Nephron progenitor cell (in vitro differentiated cells): Measurements from ENCODE around the gene NCOA7.
"Not testable (repeated sequence)": the region's sequence is repeated elsewhere in the genome, so short reads cannot be mapped to it uniquely, and the experiment has no call there.

ENCODE experiments used
- DNase-seq: peaks from one replicate; pipeline ENCODE4 v3.0.0; 2021
- H3K27ac Mint-ChIP-seq: 2 replicates; pipeline ENCODE4 v1.8.0; 2021; ENCODE audit warnings: mild to moderate bottlenecking, moderate library complexity, mixed read lengths
- H3K27me3 Mint-ChIP-seq: 2 replicates; pipeline ENCODE4 v1.8.0; 2021; ENCODE audit warnings: mild to moderate bottlenecking, low read depth, mixed read lengths; ENCODE audit not compliant: poor library complexity
- H3K36me3 Mint-ChIP-seq: 2 replicates; pipeline ENCODE4 v1.8.0; 2021; ENCODE audit warnings: low read depth, mixed read lengths
- H3K4me1 Mint-ChIP-seq: 2 replicates; pipeline ENCODE4 v1.8.0; 2021; ENCODE audit warnings: mixed read lengths
- H3K4me3 Mint-ChIP-seq: 2 replicates; pipeline ENCODE4 v1.8.0; 2021; ENCODE audit warnings: mild to moderate bottlenecking, moderate library complexity, mixed read lengths
- H3K9me3 Mint-ChIP-seq: 2 replicates; pipeline ENCODE4 v1.8.0; 2021; ENCODE audit warnings: mild to moderate bottlenecking, moderate library complexity, mixed read lengths
- CTCF ChIP-seq: fragments of 200-600 bp; sonication (generic); IDR thresholded peaks from 2 replicates; pipeline ENCODE4 v1.5.0; 2021; ENCODE audit warnings: antibody characterized with exemption

Gene NCOA7

GRCh38 chr6:125930765-125931418 is 140.1 kb downstream of the NCOA7 start:
- Mint-ChIP-seq H3K4me3 (no peak overlapping the region), H3K27me3 (peaks cover 3% of the 10 kb centered on the region), H3K9me3 (peaks cover 4% of the 10 kb centered on the region), H3K27ac (no peak overlapping the region), H3K4me1 (peaks cover 13% of the 10 kb centered on the region), H3K36me3 (peaks cover 17% of the 10 kb centered on the region)
- DNase-seq = no peak
- TF ChIP-seq CTCF = no peak

- Mint-ChIP-seq H3K4me1 (peaks cover 13% of the 10 kb centered on the region), H3K36me3 (peaks cover 17% of the 10 kb centered on the region), H3K27me3 (peaks cover 9% of the 10 kb centered on the region), H3K9me3 (peaks cover 10% of the 10 kb centered on the region), H3K4me3 (no peak overlapping the region), H3K27ac (no peak overlapping the region)
- no peak for TF ChIP-seq CTCF
- no peak for DNase-seq
These were observed 141.1 kb downstream of the NCOA7 start for GRCh38 chr6:125931733-125932450.

- TF ChIP-seq CTCF = no peak
- H3K36me3 Mint-ChIP-seq = peaks cover 17% of the 10 kb centered on the region
- DNase-seq = no peak
- no peak overlapping the region for H3K4me3 Mint-ChIP-seq
- peaks cover 10% of the 10 kb centered on the region for H3K9me3 Mint-ChIP-seq
- peaks cover 9% of the 10 kb centered on the region for H3K27me3 Mint-ChIP-seq
- H3K4me1 Mint-ChIP-seq = peaks cover 13% of the 10 kb centered on the region
- H3K27ac Mint-ChIP-seq = no peak overlapping the region
These were observed 141.7 kb downstream of the NCOA7 start for GRCh38 chr6:125932451-125932795.

- peaks cover 10% of the 10 kb centered on the region for H3K9me3 Mint-ChIP-seq
- H3K27ac Mint-ChIP-seq, DNase-seq, H3K4me3 Mint-ChIP-seq: not testable (repeated sequence)
- peaks cover 11% of the 10 kb centered on the region for H3K36me3 Mint-ChIP-seq
- H3K27me3 Mint-ChIP-seq = peaks cover 12% of the 10 kb centered on the region
- peaks cover 12% of the 10 kb centered on the region for H3K4me1 Mint-ChIP-seq
These were observed 144.8 kb downstream of the NCOA7 start for GRCh38 chr6:125935520-125935919.

GRCh38 chr6:125939026-125939425 is 148.3 kb downstream of the NCOA7 start:
- Mint-ChIP-seq H3K9me3 (peaks cover 6% of the 10 kb centered on the region), H3K36me3 (no peaks in the 10 kb centered on the region), H3K4me3 (no peak overlapping the region), H3K4me1 (peaks cover 12% of the 10 kb centered on the region), H3K27ac (peak overlapping the region; percentile 4), H3K27me3 (peaks cover 16% of the 10 kb centered on the region)
- no peak for DNase-seq
- no peak for TF ChIP-seq CTCF

- Mint-ChIP-seq H3K36me3 (no peaks in the 10 kb centered on the region), H3K27me3 (peaks cover 16% of the 10 kb centered on the region), H3K27ac (no peak overlapping the region), H3K9me3 (peaks cover 6% of the 10 kb centered on the region), H3K4me3 (no peak overlapping the region), H3K4me1 (peaks cover 12% of the 10 kb centered on the region)
- no peak for TF ChIP-seq CTCF
- no peak for DNase-seq
These were observed 149.0 kb downstream of the NCOA7 start for GRCh38 chr6:125939791-125940190.
